ENCODE measurements around the gene ETV5.

Gene ETV5

GRCh38 chr3:186075931-186076567 is 32.8 kb downstream of the ETV5 start:
- Histone ChIP-seq H3K4me2 (ENCODE audit: low read depth, low read length, poor library complexity, severe bottlenecking) (no peak overlapping the region), H3K79me2 (ENCODE audit: insufficient read depth, low read length) (no peaks in the 10 kb centered on the region), H3K27me3 (ENCODE audit: low read length) (no peaks in the 10 kb centered on the region), H3K9me2 (replicated peaks; ENCODE audit: insufficient read depth, low read length) (no peaks in the 10 kb centered on the region), H3K9ac (ENCODE audit: low read length) (no peak overlapping the region), H3K4me3 (ENCODE audit: insufficient read depth, low read length, poor library complexity, severe bottlenecking) (no peak overlapping the region), H4K20me1 (ENCODE audit: low read depth, low read length) (no peaks in the 10 kb centered on the region), H2AFZ (ENCODE audit: low read depth, low read length, severe bottlenecking) (no peak overlapping the region), H3F3A (ENCODE audit: insufficient read depth) (no peaks in the 10 kb centered on the region), H3K27ac (ENCODE audit: low read depth, low read length) (no peak overlapping the region), H3K36me3 (ENCODE audit: low read length) (no peaks in the 10 kb centered on the region), H3K9me3 (ENCODE audit: insufficient read depth, low read length) (no peaks in the 10 kb centered on the region)
- TF ChIP-seq CTCF (IDR thresholded peaks at IDR 0.05; ENCODE audit: insufficient read depth, low read length, poor library complexity, severe bottlenecking) = no peak
- TF ChIP-seq EZH2phosphoT487 (conservative IDR thresholded peaks at IDR 0.05; ENCODE audit: low read length) = no peak

GRCh38 chr3:186075489-186075888 is 33.4 kb downstream of the ETV5 start:
- H3K36me3 ChIP-seq (ENCODE audit: low read length) = no peaks in the 10 kb centered on the region

DNA sequence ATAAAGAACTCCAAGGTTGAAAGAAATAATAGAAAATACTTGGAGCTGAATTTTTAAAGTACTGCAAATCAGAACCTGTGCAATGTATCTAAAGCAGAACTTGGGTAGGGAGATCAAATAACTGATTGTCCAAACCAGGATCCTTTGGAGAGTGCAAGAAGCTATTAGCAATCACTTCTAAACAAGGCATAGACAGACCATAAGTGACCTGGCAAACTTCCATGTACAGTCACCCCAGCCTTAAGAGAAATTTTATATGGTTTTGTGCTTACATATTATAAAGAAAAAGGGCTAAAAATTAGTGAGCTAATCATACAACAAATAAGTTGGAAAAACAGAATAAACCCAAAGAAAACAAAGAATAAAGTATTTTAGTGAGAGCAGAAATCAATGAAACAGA is 35.2 kb downstream of the ETV5 start:
- H2AFZ ChIP-seq (ENCODE audit: low read depth, low read length, severe bottlenecking) = no peak overlapping the region
- H3K27ac ChIP-seq (ENCODE audit: low read depth, low read length) = no peak overlapping the region
- H3K9me2 ChIP-seq (replicated peaks; ENCODE audit: insufficient read depth, low read length) = no peaks in the 10 kb centered on the region
- no peaks in the 10 kb centered on the region for H3K27me3 ChIP-seq (ENCODE audit: low read length)
- H3K36me3 ChIP-seq (ENCODE audit: low read length) = no peaks in the 10 kb centered on the region
- H3K4me2 ChIP-seq (ENCODE audit: low read depth, low read length, poor library complexity, severe bottlenecking) = no peak overlapping the region
- TF ChIP-seq CTCF (IDR thresholded peaks at IDR 0.05; ENCODE audit: insufficient read depth, low read length, poor library complexity, severe bottlenecking) = no peak
- no peak for TF ChIP-seq EZH2phosphoT487 (conservative IDR thresholded peaks at IDR 0.05; ENCODE audit: low read length)
- H3F3A ChIP-seq (ENCODE audit: insufficient read depth) = no peaks in the 10 kb centered on the region
- H3K9me3 ChIP-seq (ENCODE audit: insufficient read depth, low read length) = no peaks in the 10 kb centered on the region
- no peak overlapping the region for H3K4me3 ChIP-seq (ENCODE audit: insufficient read depth, low read length, poor library complexity, severe bottlenecking)
- H3K79me2 ChIP-seq (ENCODE audit: insufficient read depth, low read length) = no peaks in the 10 kb centered on the region
- H4K20me1 ChIP-seq (ENCODE audit: low read depth, low read length) = no peaks in the 10 kb centered on the region
- H3K9ac ChIP-seq (ENCODE audit: low read length) = no peak overlapping the region

More at GRCh38 chr3:186075489-186075888, 33.4 kb downstream of the ETV5 start:
- Histone ChIP-seq H3K9me3 (ENCODE audit: insufficient read depth, low read length) (no peaks in the 10 kb centered on the region), H3K27ac (ENCODE audit: low read depth, low read length) (no peak overlapping the region), H3K9me2 (replicated peaks; ENCODE audit: insufficient read depth, low read length) (no peaks in the 10 kb centered on the region), H3K4me2 (ENCODE audit: low read depth, low read length, poor library complexity, severe bottlenecking) (no peak overlapping the region), H3F3A (ENCODE audit: insufficient read depth) (no peaks in the 10 kb centered on the region), H3K4me3 (ENCODE audit: insufficient read depth, low read length, poor library complexity, severe bottlenecking) (no peak overlapping the region), H3K9ac (ENCODE audit: low read length) (no peak overlapping the region), H3K79me2 (ENCODE audit: insufficient read depth, low read length) (no peaks in the 10 kb centered on the region), H2AFZ (ENCODE audit: low read depth, low read length, severe bottlenecking) (no peak overlapping the region), H4K20me1 (ENCODE audit: low read depth, low read length) (no peaks in the 10 kb centered on the region), H3K27me3 (ENCODE audit: low read length) (no peaks in the 10 kb centered on the region)
- TF ChIP-seq EZH2phosphoT487 (conservative IDR thresholded peaks at IDR 0.05; ENCODE audit: low read length) (no peak), CTCF (IDR thresholded peaks at IDR 0.05; ENCODE audit: insufficient read depth, low read length, poor library complexity, severe bottlenecking) (no peak)

Data from SU-DHL-6 (cell line).